HG03457 (cell line): ENCODE results near the gene KCNN3.

Source experiments
- ATAC-seq: cut with Tn5 transposase; IDR thresholded peaks from one replicate; pipeline ENCODE4 v1.9.1; 2021; ENCODE audit warnings: moderate number of reproducible peaks; ENCODE audit not compliant: unreplicated experiment

KCNN3 gene

DNA sequence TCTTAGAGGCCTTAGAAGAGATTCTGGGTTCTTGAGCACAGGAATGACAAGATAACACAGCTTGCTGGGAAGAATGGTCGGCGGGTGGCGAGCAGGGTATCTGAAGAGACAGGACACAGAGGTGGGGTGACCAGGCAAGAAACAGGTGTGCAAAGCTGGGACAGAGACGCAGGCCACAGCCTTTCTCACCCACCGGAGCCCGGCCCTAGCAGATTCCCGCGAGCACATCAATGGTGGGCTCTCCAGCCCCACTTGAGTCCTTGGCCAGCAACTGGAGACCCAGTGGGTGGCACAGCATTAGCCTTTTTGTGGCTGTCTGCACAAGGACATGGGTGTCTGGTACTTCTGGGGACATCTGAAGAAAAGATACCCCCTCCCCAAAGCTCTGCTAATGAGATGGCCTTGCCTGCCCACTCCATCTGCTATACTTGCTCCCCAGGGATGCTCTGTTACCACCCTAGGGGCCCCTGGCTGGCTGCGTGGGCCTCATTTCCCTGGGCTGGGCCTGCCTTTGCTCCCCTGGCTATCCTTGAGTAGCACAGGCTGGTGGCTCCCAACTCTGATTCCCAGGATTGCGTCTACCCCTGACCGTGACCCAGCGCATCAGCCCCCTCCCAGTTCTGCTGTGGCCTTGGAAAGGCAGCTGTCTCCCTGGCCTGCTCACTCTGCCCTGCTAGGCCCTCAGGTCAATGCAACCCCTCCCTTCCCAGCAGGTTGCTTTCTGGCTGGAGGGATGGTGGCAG lies 134.8 kb downstream of the KCNN3 start:
- no peak for ATAC-seq

DNA sequence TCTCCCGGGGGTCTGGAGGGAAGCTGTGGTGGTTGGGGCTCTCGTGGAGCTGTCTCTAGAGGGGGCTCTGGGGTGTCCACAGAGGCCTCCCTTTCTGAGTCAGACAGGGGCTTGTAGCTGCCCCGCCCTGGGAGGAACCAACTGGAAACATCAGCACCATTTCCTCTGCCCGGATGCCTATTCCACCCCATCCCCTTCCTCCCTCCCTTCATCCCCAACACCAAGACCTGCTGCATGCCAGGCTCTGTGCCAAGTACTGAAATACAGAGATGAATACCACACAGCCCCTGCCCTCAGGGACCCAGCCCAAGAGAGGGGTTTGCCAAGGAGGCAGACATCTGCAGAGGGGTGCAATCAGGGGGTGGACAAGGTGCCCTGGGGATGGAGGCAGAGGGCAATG lies 136.5 kb downstream of the KCNN3 start:
- ATAC-seq: no peak

DNA sequence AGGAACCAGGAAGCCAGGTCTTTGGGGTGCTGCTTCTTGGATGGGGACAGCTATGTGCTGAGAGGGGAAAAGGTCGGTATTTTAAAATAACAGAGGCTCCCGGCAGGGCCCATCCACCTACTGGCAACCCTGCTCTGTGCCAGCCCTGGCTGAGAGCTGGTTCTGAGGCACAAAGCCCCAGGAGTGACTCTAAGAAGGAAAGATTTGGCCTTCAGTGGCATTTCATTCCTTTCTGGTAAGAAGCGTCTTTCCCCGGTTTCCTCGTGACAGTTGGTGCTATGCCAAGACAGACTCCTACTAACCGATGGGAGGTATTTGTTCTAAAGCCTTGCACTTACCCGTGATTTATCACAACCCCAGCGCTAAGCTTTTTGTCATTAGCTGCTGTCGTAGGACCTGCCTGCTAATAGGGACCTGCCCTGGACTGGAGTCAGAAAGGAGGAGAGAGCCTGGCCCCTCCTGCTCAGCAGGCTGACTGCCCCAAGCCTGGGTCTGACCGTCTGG lies 139.0 kb downstream of the KCNN3 start:
- no peak for ATAC-seq

DNA sequence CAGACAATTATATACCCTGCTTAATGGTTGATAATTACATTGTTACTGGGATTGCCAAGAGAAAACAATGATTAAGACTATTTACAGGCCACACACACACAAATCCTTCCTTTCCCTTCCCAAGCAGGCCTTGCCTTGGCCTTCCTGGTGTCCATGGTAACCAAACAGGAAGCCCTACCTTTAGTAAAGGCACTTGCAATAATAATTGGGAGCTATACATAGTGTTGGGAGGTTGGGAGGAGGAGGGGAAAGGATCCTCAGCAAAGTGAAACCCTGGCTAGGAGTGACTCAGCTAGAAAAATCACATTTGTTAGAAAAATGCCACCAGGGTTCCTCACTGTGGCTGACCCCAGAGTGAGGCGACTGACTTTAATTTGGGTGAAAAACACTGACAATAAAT lies 139.8 kb downstream of the KCNN3 start:
- ATAC-seq: no peak

GRCh38 chr1:154729577-154729976 lies 140.5 kb downstream of the KCNN3 start:
- no peak for ATAC-seq

DNA sequence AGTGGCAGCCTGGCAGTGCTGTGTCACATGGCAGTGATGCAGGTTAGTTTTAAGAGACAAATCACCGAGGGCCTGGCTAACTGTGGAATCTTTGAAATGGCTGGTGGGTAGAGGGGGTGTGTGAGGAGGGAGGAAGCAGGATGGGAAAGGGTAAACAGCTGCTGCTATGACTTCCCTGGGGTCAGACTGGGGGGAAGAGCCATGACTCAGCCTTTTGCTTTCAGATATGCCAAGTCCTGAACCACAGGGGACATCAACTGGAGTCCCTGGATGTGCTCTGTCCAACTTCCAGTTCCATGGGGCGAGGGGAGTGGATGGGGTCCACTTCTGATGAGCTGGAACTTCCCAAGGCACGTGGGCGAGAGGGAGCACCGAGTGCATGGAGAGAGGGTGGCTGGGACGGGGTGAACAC lies 141.0 kb downstream of the KCNN3 start:
- ATAC-seq: no peak

DNA sequence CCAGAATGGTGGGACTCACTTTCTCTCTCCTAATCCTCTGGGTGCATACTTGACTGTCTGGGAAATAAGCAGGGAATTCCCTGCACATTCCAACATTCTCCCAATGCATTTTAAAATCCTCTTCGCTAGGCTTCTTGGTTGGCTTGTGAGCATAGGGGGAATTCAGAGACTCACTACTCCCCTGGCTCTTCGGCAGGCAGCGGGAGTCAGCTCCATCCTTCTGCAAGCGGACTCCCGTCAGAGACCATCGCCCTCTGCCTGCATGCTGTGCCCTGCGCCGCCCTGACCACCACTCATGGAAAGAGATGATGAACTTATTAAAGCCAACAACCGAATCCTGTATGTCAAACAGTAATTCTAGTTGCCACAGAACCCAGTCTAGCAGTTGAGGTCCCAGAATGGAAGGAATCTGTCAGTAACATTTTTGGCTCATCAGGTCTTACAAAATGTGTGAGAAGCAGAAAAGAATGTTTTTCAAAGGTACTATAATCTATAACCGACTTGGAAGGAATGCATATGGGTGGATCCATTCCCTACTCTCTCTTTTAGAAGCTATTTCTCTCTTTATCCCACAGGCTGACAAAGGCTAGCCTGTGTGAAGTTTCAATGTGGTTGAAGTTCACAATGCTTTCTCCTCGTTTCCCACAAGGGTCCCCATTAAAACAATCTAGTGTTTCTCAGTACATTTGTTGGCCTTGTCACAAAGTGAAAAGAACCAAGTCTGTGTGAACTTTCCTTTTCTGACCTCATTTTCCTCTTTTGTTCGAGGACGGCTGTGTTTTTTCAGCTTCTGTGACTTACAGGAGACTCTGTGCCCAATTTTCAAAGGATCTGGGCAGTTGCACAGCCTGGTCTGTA lies 143.0 kb downstream of the KCNN3 start:
- no peak for ATAC-seq

DNA sequence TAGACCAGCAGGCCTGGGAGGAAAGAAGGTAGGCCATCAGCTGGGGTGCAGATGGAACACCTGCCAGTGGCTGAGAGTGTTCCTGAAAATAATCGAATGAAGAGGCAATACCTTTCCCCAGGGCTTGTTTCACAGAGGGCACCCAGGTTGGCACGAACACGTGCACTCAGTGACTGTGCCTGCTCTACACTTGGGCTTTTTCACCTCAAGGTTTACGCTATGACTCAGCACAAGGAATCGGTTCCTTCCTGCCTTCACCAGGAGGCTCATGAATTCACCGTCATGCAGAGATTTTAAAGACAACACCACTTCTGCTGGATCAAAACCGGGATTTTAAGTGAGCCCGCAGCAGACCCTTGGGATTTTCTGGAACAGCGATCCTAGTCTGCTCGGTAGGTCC lies 143.6 kb downstream of the KCNN3 start:
- ATAC-seq: no peak

GRCh38 chr1:154725865-154726264 lies 144.2 kb downstream of the KCNN3 start:
- ATAC-seq: no peak

DNA sequence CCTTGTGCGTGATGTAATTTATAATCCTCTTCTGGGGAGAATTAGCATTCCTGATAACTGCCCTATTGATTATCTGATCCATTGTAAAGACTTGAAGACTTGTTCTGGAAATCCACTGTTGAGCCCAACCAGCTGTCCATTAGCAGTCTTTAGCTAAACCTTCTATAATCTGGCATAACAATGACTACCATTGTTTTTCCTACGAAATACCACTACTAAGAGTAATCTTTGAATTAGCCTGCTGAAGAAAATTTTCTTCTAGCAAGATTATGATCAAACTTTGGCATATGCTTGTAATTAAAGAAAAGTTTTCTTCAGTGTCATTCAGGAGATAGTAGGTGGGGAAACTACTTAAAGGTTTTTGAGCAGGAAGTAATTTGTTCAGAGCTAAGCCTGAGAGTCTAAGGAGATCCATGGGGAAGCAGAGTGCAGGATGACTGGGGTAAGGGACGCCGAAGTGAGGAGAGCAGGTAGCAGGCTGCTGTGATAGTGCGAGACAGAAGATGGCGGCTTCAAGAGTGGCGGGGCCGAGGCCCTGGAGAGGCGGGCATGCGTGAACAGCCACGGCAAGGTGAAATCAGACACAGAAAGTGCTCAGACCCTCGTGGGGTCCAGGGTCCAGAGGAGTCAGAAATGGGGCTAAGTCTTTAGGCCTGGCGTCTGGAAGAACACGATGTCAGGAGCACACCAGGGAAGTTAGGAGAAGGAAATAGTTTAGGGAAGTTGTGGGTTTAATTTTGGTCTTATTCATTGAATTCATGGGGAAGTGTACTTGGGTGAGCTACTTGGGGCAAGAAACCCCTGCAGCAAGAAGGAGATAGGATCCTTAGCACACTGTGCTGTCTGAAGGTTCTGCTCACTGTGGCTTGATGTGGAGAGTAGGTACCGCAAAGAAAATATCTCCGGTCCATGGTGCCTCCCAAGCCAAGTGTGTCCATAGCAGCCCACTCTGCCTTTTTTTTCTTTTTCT lies 149.5 kb downstream of the KCNN3 start:
- ATAC-seq: no peak

DNA sequence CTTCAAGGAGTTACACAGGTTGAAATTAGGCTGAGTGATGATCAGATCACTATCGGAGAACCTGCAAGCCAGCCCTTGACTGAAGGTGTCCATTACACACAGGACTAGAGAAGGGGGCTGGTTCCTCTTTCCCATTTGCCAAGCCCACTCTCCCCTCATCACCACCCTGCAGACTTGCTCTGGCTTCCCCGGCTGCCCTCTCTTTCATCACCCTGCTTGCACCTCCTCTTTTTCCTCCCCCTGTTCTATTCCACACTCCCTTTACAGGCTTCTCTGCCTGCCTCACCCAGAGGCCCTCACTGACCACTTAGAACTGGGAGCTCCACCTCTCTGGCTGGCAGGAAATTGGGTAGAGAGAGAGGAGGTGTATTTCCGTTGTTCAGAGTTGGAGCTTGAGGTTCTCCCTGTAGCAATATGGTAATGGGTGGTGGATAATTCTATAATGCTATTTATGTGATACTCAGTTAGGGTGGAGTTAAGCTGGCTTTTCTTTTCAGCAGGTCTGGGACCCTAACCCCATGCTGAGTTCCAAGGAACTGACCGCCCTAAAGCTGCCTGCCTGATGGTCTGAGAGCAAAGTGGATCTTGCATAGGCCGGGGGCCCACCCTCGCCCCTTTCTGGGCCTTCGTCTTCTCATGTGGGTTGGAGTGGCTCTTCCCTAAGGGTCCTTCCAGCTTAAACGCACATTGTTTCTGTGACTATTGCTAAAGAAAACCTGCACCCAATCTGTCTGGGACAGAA lies 150.3 kb downstream of the KCNN3 start:
- no peak for ATAC-seq

GRCh38 chr1:154718566-154718965 lies 151.5 kb downstream of the KCNN3 start:
- ATAC-seq: no peak

- no peak for ATAC-seq
Measured at GRCh38 chr1:154717528-154717924, 152.6 kb downstream of the KCNN3 start.

DNA sequence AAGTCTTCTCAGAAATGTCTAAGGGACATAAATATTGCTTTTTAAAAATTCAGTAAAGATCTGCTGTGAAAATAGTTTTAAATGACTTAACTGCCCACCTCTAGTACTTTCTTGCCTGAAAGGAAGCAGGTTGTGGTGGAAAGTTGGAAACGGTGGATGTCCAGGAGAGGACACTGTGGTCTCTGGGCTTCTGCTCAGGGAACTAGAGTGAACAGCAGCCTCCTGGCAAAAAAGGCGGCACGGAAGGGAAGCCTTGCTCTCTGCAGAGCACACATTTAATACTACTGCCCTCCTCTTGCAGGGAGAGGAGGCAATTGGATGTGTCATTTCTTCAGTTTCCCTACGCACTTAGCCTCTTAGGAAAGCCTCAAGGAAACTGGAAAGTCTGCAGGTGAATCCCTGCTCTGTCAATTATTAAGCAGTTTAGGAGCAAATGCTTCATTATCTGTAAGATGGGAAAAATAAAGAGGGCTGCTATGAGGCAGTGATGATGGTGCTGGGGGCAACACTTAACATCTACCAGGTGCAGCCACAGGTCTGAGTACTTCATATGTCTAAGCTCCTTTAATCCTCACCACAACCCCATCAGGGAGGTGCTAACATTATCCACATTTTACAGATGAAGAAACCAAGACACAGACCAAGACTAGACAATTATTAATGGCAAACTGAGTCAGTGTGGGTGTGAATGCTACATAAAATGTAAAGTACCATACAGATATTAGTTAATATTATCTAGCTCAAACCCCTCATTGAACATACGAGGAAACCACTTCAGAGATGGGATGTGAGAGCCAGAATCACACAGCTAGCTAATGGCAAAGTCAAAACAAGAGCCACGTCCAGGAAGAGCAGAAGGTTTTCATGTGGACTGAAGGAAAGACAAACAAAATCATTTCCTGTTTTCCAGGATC lies 153.2 kb downstream of the KCNN3 start:
- ATAC-seq: no peak

DNA sequence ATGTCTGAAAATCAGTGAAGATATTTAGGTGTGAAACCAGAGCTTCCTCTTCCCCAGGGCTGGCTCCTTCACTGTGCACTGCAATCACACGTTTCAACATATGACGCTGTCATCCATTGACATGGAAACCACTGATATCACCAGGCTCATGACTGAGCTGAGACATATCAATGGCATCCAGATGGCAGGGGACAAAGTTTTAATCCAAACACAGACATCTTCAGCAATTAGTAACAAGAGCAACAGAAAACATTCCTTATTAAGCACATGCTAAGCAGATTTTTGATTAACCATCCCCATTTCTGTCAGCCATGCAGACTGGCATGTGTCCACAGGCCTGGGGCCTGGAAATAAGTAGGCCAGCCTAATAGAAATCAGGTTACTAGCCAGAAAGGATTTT lies 154.1 kb downstream of the KCNN3 start:
- no peak for ATAC-seq

DNA sequence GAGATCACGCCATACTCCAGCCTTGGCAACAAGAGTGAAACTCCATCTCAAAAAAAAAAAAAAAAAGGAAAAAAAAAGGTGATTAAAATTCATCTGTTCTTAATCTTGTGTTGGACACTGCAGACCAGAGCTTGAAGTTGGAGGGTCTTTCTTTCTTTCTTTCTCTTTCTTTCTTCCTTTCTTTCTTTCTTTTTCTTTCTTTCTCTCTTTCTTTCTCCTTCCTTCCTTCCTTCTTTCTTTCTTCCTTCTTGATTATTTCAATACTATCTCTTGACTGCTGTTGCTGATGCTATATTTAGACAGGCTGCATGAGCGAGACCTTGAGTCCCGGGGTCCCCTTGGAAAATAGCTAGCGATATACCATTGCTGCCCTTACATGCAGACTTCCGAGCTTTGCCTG lies 154.7 kb downstream of the KCNN3 start:
- no peak for ATAC-seq

DNA sequence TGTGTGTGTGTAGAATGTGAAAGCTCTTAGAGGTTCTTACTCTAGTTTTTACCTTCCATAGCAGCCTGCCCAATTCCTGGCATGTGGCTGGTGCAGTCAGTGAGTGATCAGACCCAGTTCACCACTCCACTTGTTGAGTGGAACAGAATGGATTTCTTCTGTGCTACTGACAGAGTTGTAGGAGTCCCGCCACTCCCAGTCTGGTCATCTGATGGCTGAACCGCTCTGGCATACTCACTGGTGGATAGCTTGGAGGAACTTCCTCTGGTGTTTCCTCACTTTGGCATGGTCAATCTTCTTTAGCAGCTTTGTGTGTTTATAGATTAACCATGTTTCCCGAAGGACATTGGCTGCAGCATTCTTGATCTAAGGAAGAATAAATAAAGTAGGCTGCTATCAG lies 155.4 kb downstream of the KCNN3 start:
- no peak for ATAC-seq

GRCh38 chr1:154714052-154714623 lies 155.9 kb downstream of the KCNN3 start:
- ATAC-seq: no peak

DNA sequence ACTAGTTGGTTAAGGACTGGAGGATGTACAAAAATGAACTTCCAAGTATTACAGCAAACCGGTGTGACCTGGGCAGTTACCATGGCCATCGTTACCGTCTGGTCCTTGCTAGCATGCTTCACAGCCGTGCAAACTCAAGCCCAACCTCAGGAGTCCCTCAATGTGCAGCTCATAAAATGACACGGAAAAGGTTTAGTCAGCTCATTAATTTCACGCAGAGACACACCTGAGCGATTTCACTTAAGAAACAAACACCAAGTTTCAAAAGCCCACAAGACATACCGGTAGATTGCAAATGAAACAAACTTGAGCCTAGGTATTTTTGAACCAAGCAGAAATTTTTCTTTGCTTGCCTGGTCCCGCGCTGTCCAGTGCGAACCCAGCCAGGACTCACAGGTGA lies 157.1 kb downstream of the KCNN3 start:
- ATAC-seq: no peak
